DMS 273 (cell line): ENCODE data around the gene SLC38A11.

Experiments used
- DNase-seq: peaks from one replicate; lab custom pipeline; 2025; ENCODE audit not compliant: unreplicated experiment; lab: John Stamatoyannopoulos, UW

The SLC38A11 gene

GRCh38 chr2:164846276-164846675 lies 109.0 kb downstream of the SLC38A11 start:
- DNase-seq = no peak
